ENCODE measurements around the gene SYCN. TPM values are rescaled to one million over a fixed set of nuclear protein-coding genes. Genes with fewer than 3 reads are reported as not detected.

The SYCN gene
- total RNA-seq, 4 donors from 2014 or later = not detected

DNA sequence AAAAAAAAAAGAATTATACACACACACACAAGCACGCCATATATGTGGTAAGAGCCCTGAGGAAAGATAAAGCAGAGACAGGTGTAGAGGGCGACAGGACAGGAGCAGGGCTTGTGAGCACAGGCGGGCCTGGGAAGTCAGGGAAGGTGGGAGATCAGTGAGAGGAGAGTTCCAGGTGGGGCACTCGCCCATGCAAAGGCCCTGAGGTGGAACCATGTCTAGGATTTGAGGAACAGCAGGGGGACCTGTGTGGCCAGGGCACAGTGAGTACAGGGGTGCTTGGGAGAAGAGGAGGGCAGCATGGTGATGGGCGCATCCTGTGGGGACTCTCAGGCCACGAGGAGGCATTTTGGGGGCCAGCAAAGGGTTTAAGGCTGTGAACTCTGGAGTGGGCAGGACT lies 39.8 kb downstream of the SYCN start:
- TF ChIP-seq CTCF (IDR thresholded peaks at IDR 0.05) (no peak), POLR2A (IDR thresholded peaks at IDR 0.05) (no peak)
- DNase-seq (ENCODE audit: low spot score in 2 of 2) = no peak
- WGBS, 2 donors = 88 to 92% methylated on average over 6 of the region's 6 CpGs
- no peak overlapping the region for H3K4me3 ChIP-seq (ENCODE audit: low read depth, poor library complexity, severe bottlenecking)
- intact Hi-C loops (cut with DNase I; ENCODE audit: low total_unique reads) = no loop called here

DNA sequence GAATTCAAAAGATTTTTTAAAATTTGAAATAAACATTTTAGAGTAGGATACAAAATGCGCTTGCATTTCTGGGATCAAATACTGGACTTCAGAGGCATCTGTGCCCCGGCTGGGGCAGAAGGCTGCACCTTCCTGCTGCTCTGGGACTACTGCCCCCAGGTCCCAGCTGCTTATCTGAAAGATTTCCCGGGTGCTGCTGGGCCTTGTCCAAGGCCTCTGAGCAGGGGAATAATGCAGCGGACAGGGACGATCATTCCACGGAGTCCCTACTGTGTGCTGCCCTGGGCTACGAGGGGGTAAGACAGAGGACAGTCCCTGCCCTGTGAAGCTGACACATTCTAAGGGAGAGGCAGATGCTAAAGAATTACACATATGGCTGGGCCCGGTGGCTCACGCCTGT lies 40.4 kb downstream of the SYCN start:
- TF ChIP-seq CTCF (IDR thresholded peaks at IDR 0.05) = no peak
- TF ChIP-seq POLR2A (IDR thresholded peaks at IDR 0.05) = no peak
- WGBS, 2 donors = 81 to 86% methylated on average over 9 of the region's 9 CpGs
- no peak for DNase-seq (ENCODE audit: low spot score in 2 of 2)
- no peak overlapping the region for H3K4me3 ChIP-seq (ENCODE audit: low read depth, poor library complexity, severe bottlenecking)
- intact Hi-C loops (cut with DNase I; ENCODE audit: low total_unique reads) = no loop called here

DNA sequence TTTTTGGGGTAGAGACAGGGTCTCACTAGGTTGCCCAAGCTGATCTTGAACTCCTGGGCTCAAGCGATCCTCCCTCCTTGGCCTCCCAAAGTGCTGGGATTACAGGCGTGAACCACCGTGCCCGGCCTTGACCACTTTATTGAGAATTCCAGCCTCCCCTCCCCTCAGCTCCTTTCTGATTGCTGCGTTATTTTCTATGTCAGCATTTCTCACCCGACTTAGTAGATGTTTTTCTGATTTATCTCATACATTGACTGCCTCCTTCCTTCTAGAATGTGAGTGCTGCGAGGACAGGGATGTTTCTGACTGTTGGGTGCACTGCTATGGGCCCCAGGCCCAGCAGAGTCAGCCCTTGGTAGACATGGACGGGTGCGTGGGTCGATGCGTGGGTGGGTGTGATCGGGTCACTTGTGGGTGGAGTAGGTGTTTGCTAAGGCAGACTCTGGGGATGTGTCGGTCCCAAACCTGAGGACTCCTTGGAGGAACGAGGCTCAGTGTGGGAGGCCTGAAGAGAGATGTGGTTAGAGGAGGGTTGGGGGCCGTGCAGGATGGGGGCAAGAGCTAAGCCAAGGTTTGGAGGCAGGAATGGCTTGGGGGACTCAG lies 41.5 kb downstream of the SYCN start:
- no peak overlapping the region for H3K4me3 ChIP-seq (ENCODE audit: low read depth, poor library complexity, severe bottlenecking)
- intact Hi-C loops (cut with DNase I; ENCODE audit: low total_unique reads) = no loop called here
- DNase-seq (ENCODE audit: low spot score in 2 of 2) = no peak
- 88 to 89% methylated on average over 15 of the region's 15 CpGs for WGBS, 2 donors
- TF ChIP-seq POLR2A (IDR thresholded peaks at IDR 0.05) = no peak
- no peak for TF ChIP-seq CTCF (IDR thresholded peaks at IDR 0.05)

DNA sequence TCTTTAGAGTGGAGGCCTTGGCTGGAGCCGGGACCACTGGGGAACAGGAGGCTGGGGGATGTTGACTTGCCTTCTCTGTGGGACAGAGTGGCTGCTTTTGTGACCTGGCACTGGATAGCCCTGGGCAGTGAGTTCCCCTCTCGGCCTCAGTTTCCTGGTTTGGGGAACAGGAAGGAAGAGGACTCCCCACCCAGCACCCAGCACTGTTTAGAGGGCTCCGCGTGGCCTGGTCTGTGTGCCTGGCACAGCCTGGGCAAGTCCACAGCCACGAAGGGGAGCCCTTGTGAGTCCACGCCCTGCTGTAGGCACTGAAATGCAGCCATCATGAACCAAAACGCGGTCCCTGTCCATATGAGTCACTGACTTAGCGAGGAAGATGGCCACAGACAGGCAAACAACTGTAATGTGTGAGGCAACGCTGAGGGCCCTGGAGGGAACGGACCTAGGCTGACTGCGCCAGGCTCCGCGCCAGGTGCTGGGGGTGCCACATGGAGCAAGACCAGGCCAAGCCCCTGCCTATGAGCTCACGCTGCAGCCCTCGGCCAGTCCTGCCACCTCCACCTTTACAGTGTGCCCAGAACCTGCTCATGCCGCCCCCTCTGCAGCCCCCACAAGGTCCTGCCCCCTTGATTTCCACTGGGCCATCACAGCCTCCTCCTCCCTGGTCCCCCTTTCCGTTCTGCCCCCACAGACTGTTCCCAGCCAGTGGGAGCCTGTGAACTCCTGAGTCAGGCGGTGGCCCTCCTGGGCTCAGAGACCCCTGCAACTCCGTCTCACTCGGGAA lies 43.0 kb downstream of the SYCN start:
- no peak for TF ChIP-seq CTCF (IDR thresholded peaks at IDR 0.05)
- WGBS, 2 donors = 70 to 71% methylated on average over 16 to 21 of the region's 21 CpGs
- intact Hi-C loops (cut with DNase I; ENCODE audit: low total_unique reads) = no loop called here
- H3K4me3 ChIP-seq (ENCODE audit: low read depth, poor library complexity, severe bottlenecking) = no peak overlapping the region
- DNase-seq (ENCODE audit: low spot score in 2 of 2) = no peak

DNA sequence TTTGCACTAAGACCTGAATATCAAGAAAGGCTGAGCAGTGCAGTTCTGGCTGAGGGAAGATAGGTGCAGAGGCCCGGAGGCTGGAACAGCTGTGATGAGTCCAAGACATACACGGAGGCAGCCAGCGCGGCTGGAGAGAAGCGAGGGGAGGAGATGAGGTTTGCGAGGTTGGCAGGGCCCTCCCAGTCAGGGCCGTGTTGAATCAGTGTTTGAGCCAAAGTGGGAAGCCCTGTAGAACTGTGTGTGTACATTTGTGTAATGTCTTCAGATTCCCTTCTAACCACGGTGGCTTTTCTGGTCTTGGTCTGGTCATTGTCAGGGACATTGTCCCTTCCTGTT lies 43.6 kb downstream of the SYCN start:
- intact Hi-C loops (cut with DNase I; ENCODE audit: low total_unique reads) = no loop called here
- 19 to 28% methylated on average over 8 of the region's 8 CpGs for WGBS, 2 donors
- no peak for TF ChIP-seq POLR2A (IDR thresholded peaks at IDR 0.05)
- no peak for TF ChIP-seq CTCF (IDR thresholded peaks at IDR 0.05)
- H3K4me3 ChIP-seq (ENCODE audit: low read depth, poor library complexity, severe bottlenecking) = no peak overlapping the region
- DNase-seq (ENCODE audit: low spot score in 2 of 2) = peak in 1 of 2 donors; percentile 52

All from lower leg skin (tissue), 4 donors.